Loucy (cell line): ENCODE results near the gene NMBR.

Experiments used
- CTCF ChIP-seq: fragments of 200-600 bp; sonication (generic); conservative IDR thresholded peaks from 2 replicates; pipeline ENCODE4 v1.5.1; 2014; ENCODE audit warnings: mild to moderate bottlenecking, antibody characterized with exemption, low read length
- EZH2phosphoT487 ChIP-seq: fragments of 200-600 bp; IDR thresholded peaks from 2 replicates; pipeline ENCODE4 v1.6.1; 2018; ENCODE audit warnings: antibody characterized with exemption, mild to moderate bottlenecking, moderate library complexity, borderline replicate concordance

- TF ChIP-seq CTCF = no peak
- no peak for TF ChIP-seq EZH2phosphoT487
These were observed 14.3 kb downstream of the NMBR start, which contains the start of gene GJE1 for GRCh38 chr6:142132625-142133024.
